IMR-90 (cell line): ENCODE data around the gene ANKRD44. TPM values are rescaled to one million over a fixed set of nuclear protein-coding genes. Genes with fewer than 3 reads are reported as not detected.

Source experiments
- ATAC-seq: fragments of 200-7000 bp; cut with Tn5 transposase; 2 replicates; pipeline ENCODE4 v1.9.1; 2020; ENCODE audit warnings: low read depth, mild to moderate bottlenecking, moderate library complexity
- BruUV-seq: library from RNA; stranded (reverse); fragments of 400-500 nt; replicated peaks from 2 replicates; lab custom pipeline; 2021; lab: Mats Ljungman, UMichigan
- CTCF ChIA-PET: fragments of 300-600 bp; formaldehyde crosslinking; extraction: SDS; loops from one replicate; lab custom pipeline; 2021; ENCODE audit warnings: antibody characterized with exemption; lab: Yijun Ruan, JAX
- POLR2A ChIA-PET: fragments of 300-600 bp; sonication (Branson Sonifier 250); formaldehyde crosslinking; loops from one replicate; lab custom pipeline; 2022; ENCODE audit warnings: antibody characterized with exemption; ENCODE audit not compliant: unreplicated experiment; lab: Charles Lee
- DNase-seq: peaks from one replicate; pipeline ENCODE4 v3.0.0; 2013
- H2AFZ ChIP-seq: replicated peaks from 2 replicates; pipeline ENCODE3; 2013; ENCODE audit warnings: low read length, mild to moderate bottlenecking; ENCODE audit not compliant: poor library complexity
- H2AK5ac ChIP-seq: 2 replicates; pipeline ENCODE4 v1.6.1; 2013; ENCODE audit warnings: low read depth, low read length, inconsistent platforms
- H2AK9ac ChIP-seq: replicated peaks from 2 replicates; pipeline ENCODE3; 2013; ENCODE audit warnings: mild to moderate bottlenecking, low read depth, low read length, moderate library complexity; ENCODE audit not compliant: poor library complexity
- H2BK120ac ChIP-seq: 2 replicates; pipeline ENCODE4 v1.6.1; 2013; ENCODE audit warnings: low read depth, low read length, inconsistent platforms
- H2BK15ac ChIP-seq: 3 replicates; pipeline ENCODE4 v1.6.1; 2013; ENCODE audit warnings: low read depth, low read length, inconsistent platforms
- H2BK20ac ChIP-seq: 2 replicates; pipeline ENCODE4 v1.6.1; 2013; ENCODE audit warnings: low read depth, mild to moderate bottlenecking, inconsistent platforms, low read length, moderate library complexity
- H2BK5ac ChIP-seq: 2 replicates; pipeline ENCODE4 v1.6.1; 2013; ENCODE audit warnings: mild to moderate bottlenecking, low read depth, low read length, inconsistent platforms; ENCODE audit not compliant: poor library complexity, severe bottlenecking
- H3K14ac ChIP-seq: replicated peaks from 2 replicates; pipeline ENCODE4 v1.6.1; 2013; ENCODE audit warnings: low read depth, low read length, inconsistent platforms
- H3K18ac ChIP-seq: 2 replicates; pipeline ENCODE4 v1.6.1; 2013; ENCODE audit warnings: low read depth, low read length, control low read depth
- H3K23ac ChIP-seq: 2 replicates; pipeline ENCODE4 v1.6.1; 2013; ENCODE audit warnings: low read depth, low read length, inconsistent platforms
- H3K27ac ChIP-seq: 2 replicates; pipeline ENCODE4 v1.5.1; 2013; ENCODE audit warnings: mild to moderate bottlenecking, control low read depth, low read length; ENCODE audit not compliant: insufficient read depth
- H3K27me3 ChIP-seq: 2 replicates; pipeline ENCODE4 v1.6.1; 2013; ENCODE audit warnings: low read length; ENCODE audit not compliant: control insufficient read depth, insufficient read depth
- H3K36me3 ChIP-seq: 2 replicates; pipeline ENCODE4 v1.6.1; 2013; ENCODE audit warnings: low read length, mixed read lengths; ENCODE audit not compliant: control insufficient read depth, insufficient read depth
- H3K4ac ChIP-seq: 2 replicates; pipeline ENCODE4 v1.6.1; 2013; ENCODE audit warnings: low read depth, low read length, inconsistent platforms
- H3K4me1 ChIP-seq: 2 replicates; pipeline ENCODE4 v1.6.1; 2013; ENCODE audit warnings: low read length, mixed read lengths; ENCODE audit not compliant: control insufficient read depth, insufficient read depth
- H3K4me2 ChIP-seq: 2 replicates; pipeline ENCODE4 v1.6.1; 2013; ENCODE audit warnings: low read depth, mild to moderate bottlenecking, control low read depth, low read length, moderate library complexity
- H3K4me3 ChIP-seq: 2 replicates; pipeline ENCODE4 v1.5.1; 2013; ENCODE audit warnings: low read depth, mild to moderate bottlenecking, control low read depth, low read length, moderate library complexity; ENCODE audit not compliant: insufficient read depth
- H3K56ac ChIP-seq: 2 replicates; pipeline ENCODE4 v1.6.1; 2013; ENCODE audit warnings: low read length, inconsistent platforms; ENCODE audit not compliant: insufficient read depth; ENCODE audit errors: extremely low read depth
- H3K79me1 ChIP-seq, 2 experiments: 2 replicates each; pipeline ENCODE4 v1.6.1; 2013; ENCODE audit warnings: low read length in 2 of 2, inconsistent platforms in 1 of 2, low read depth in 1 of 2
- H3K9ac ChIP-seq: 2 replicates; pipeline ENCODE4 v1.6.1; 2013; ENCODE audit warnings: low read depth, low read length, control low read depth
- H3K9me1 ChIP-seq: 2 replicates; pipeline ENCODE4 v1.6.1; 2013; ENCODE audit warnings: low read length, inconsistent platforms; ENCODE audit not compliant: insufficient read depth
- H3K9me3 ChIP-seq: 2 replicates; pipeline ENCODE4 v1.6.1; 2013; ENCODE audit warnings: low read length; ENCODE audit not compliant: control insufficient read depth, insufficient read depth
- H4K20me1 ChIP-seq: 2 replicates; pipeline ENCODE4 v1.6.1; 2013; ENCODE audit warnings: low read length, inconsistent platforms; ENCODE audit not compliant: insufficient read depth
- H4K5ac ChIP-seq: 2 replicates; pipeline ENCODE4 v1.6.1; 2013; ENCODE audit warnings: mild to moderate bottlenecking, low read depth, low read length, control low read depth
- H4K8ac ChIP-seq, 2 experiments: 2 replicates each; pipeline ENCODE4 v1.6.1; 2013; ENCODE audit warnings: low read depth in 2 of 2, low read length in 2 of 2, control low read depth in 1 of 2, inconsistent platforms in 1 of 2
- H4K91ac ChIP-seq: 2 replicates; pipeline ENCODE4 v1.6.1; 2013; ENCODE audit warnings: low read depth, low read length, inconsistent platforms; ENCODE audit not compliant: insufficient read depth
- BHLHE40 ChIP-seq: fragments of 150-350 bp; IDR thresholded peaks from 2 replicates; pipeline ENCODE4 v1.6.1; 2016; ENCODE audit warnings: mild to moderate bottlenecking, low read depth, low read length
- CEBPB ChIP-seq: IDR thresholded peaks from 2 replicates; pipeline ENCODE4 v1.6.1; 2012; ENCODE audit warnings: low read depth, low read length, improper control_type of control experiment
- CTCF ChIP-seq: conservative IDR thresholded peaks from 2 replicates; pipeline ENCODE4 v1.5.1; 2012; ENCODE audit warnings: mild to moderate bottlenecking, low read depth, low read length, improper control_type of control experiment
- RCOR1 ChIP-seq: IDR thresholded peaks from 2 replicates; pipeline ENCODE4 v1.6.1; 2012; ENCODE audit warnings: mild to moderate bottlenecking, low read length, improper control_type of control experiment; ENCODE audit not compliant: insufficient replicate concordance
- SMC3 ChIP-seq: fragments of 150-350 bp; IDR thresholded peaks from 2 replicates; pipeline ENCODE4 v1.6.1; 2016; ENCODE audit warnings: low read depth, mild to moderate bottlenecking, antibody characterized with exemption, low read length, moderate library complexity
- WGBS, 2 experiments: methylation state at CpG; one replicate each; pipeline versions ENCODE4 v1.1.5 to v1.1.7; 2013; ENCODE audit warnings: missing lambda C conversion rate in 2 of 2; ENCODE audit not compliant: insufficient read length in 1 of 2; ENCODE audit errors: extremely low coverage in 2 of 2; 5-methylcytosine and 5-hydroxymethylcytosine counted together
- dilution Hi-C: fragments of 300-500 bp; cut with HindIII; formaldehyde crosslinking; loops from one replicate; pipeline ENCODE4 v1.14.3; 2018; ENCODE audit warnings: low sequenced_read_pairs; ENCODE audit not compliant: unreplicated experiment
- in situ Hi-C: fragments of 300-500 bp; cut with MboI; formaldehyde crosslinking; loops from 3 replicates; pipeline ENCODE4 v1.14.3; 2019; ENCODE audit warnings: low sequenced_read_pairs, inconsistent platforms, mixed read lengths
- intact Hi-C: fragments of 100-400 bp; cut with micrococcal nuclease; formaldehyde crosslinking; loops from 2 replicates; pipeline ENCODE4 v1.10.0; 2022
- polyA plus RNA-seq, 3 experiments: library from polyadenylated mRNA; depleted of rRNA; stranded (reverse); fragments of >200 nt; gene quantifications; 2 replicates each; pipeline ENCODE4 v1.2.3, GENCODE V29; 2012; ENCODE audit warnings: low replicate concordance in 1 of 3
- total RNA-seq: library from RNA; depleted of rRNA; stranded (reverse); fragments of >200 nt; gene quantifications from 2 replicates; pipeline ENCODE4 v1.2.3, GENCODE V29; 2012
- TF ChIP-seq, protein P1 (sequence below): fragments of 150-350 bp; IDR thresholded peaks from 2 replicates; pipeline ENCODE4 v1.6.1; 2017; ENCODE audit warnings: mild to moderate bottlenecking, antibody characterized with exemption, low read length, low read depth
- TF ChIP-seq, protein P2 (sequence below): fragments of 150-350 bp; IDR thresholded peaks from 2 replicates; pipeline ENCODE4 v1.6.1; 2016; ENCODE audit warnings: low read depth, mild to moderate bottlenecking, low read length, moderate library complexity, borderline replicate concordance

ANKRD44 gene
- total and polyA plus RNA-seq, 2 of the 4 experiments (the other 2 are of a cell fraction): 5.2 to 15.6 TPM

- Histone ChIP-seq H2BK20ac (no peak overlapping the region), H3K36me3 (no peaks in the 10 kb centered on the region), H2AK5ac (no peak overlapping the region; the same call in 1 of the 2 replicates), H2AK9ac (no peak overlapping the region), H4K20me1 (no peaks in the 10 kb centered on the region), H3K18ac (no peak overlapping the region), H4K5ac (no peak overlapping the region), H4K8ac (no peak overlapping the region), H3K56ac (no peak overlapping the region), H3K9ac (no peak overlapping the region), H3K4me1 (peaks cover 5% of the 10 kb centered on the region), H3K79me1 (no peaks in the 10 kb centered on the region), H4K91ac (no peak overlapping the region), H2BK15ac (no peak overlapping the region), H2BK5ac (no peak overlapping the region), H3K14ac (no peak overlapping the region), H3K9me1 (peaks cover 7% of the 10 kb centered on the region), H3K23ac (peak overlapping the region; percentile 55; the same call in 1 of the 2 replicates), H3K4ac (no peak overlapping the region), H3K9me3 (no peaks in the 10 kb centered on the region), H3K4me3 (no peak overlapping the region), H3K27me3 (no peaks in the 10 kb centered on the region), H2AFZ (peak overlapping the region; percentile 44), H3K27ac (no peak overlapping the region), H3K4me2 (no peak overlapping the region), H2BK120ac (no peak overlapping the region)
- no CpG with 5 or more reads among the region's 2 CpGs for WGBS, 2 experiments
- intact Hi-C loops (no loop called here), in situ Hi-C loops (no loop called here), dilution Hi-C loops (no loop called here)
- no TSS peak for BruUV-seq
- peak; percentile 13 for DNase-seq
- CTCF ChIA-PET: no interaction called here
- TF ChIP-seq CEBPB (no peak), BHLHE40 (peak; percentile 32; the same call in 1 of the 2 replicates), SMC3 (no peak), CTCF (no peak), RCOR1 (no peak)
- TF ChIP-seq, protein P1, sequence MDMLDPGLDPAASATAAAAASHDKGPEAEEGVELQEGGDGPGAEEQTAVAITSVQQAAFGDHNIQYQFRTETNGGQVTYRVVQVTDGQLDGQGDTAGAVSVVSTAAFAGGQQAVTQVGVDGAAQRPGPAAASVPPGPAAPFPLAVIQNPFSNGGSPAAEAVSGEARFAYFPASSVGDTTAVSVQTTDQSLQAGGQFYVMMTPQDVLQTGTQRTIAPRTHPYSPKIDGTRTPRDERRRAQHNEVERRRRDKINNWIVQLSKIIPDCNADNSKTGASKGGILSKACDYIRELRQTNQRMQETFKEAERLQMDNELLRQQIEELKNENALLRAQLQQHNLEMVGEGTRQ: no peak
- TF ChIP-seq, protein P2, sequence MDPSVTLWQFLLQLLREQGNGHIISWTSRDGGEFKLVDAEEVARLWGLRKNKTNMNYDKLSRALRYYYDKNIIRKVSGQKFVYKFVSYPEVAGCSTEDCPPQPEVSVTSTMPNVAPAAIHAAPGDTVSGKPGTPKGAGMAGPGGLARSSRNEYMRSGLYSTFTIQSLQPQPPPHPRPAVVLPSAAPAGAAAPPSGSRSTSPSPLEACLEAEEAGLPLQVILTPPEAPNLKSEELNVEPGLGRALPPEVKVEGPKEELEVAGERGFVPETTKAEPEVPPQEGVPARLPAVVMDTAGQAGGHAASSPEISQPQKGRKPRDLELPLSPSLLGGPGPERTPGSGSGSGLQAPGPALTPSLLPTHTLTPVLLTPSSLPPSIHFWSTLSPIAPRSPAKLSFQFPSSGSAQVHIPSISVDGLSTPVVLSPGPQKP: no peak
- ATAC-seq: no peak
- POLR2A ChIA-PET: no interaction called here
These were observed 286.4 kb downstream of the ANKRD44 start for GRCh38 chr2:197024206-197024605.
